C4-2B (cell line): ENCODE measurements around the gene CLK3.

Source experiments
- H3K27ac ChIP-seq: fragments of 450-650 bp; 2 replicates; pipeline ENCODE4 v1.5.1; 2017
- CTCF ChIP-seq: fragments of 450-650 bp; conservative IDR thresholded peaks from 2 replicates; pipeline ENCODE4 v1.5.1; 2017; ENCODE audit warnings: mild to moderate bottlenecking
- ZFX ChIP-seq: fragments of 450-650 bp; IDR thresholded peaks from 2 replicates; pipeline ENCODE4 v1.6.1; 2017

The CLK3 gene

GRCh38 chr15:74580538-74581350, 34.9 kb upstream of the CLK3 start:
- no peak overlapping the region for H3K27ac ChIP-seq
- no peak for TF ChIP-seq ZFX
- no peak for TF ChIP-seq CTCF

GRCh38 chr15:74584204-74584603, 31.4 kb upstream of the CLK3 start:
- no peak overlapping the region for H3K27ac ChIP-seq
- no peak for TF ChIP-seq CTCF
- no peak for TF ChIP-seq ZFX

GRCh38 chr15:74584779-74585178, 30.9 kb upstream of the CLK3 start:
- no peak for TF ChIP-seq CTCF
- TF ChIP-seq ZFX, result no peak
- H3K27ac ChIP-seq, result no peak overlapping the region

GRCh38 chr15:74585191-74585590, 30.4 kb upstream of the CLK3 start:
- H3K27ac ChIP-seq, result no peak overlapping the region
- TF ChIP-seq CTCF (no peak), ZFX (no peak)

GRCh38 chr15:74585857-74586256, 29.8 kb upstream of the CLK3 start:
- no peak for TF ChIP-seq ZFX
- no peak for TF ChIP-seq CTCF
- no peak overlapping the region for H3K27ac ChIP-seq

- no peak for TF ChIP-seq CTCF
- TF ChIP-seq ZFX, result no peak
- no peak overlapping the region; the same call in 1 of the 2 replicates for H3K27ac ChIP-seq
These were observed 25.8 kb upstream of the CLK3 start for GRCh38 chr15:74589826-74590225.

GRCh38 chr15:74592222-74592621, 23.4 kb upstream of the CLK3 start:
- no peak for TF ChIP-seq ZFX
- TF ChIP-seq CTCF, result no peak
- no peak overlapping the region for H3K27ac ChIP-seq
